PC-3 (cell line): ENCODE data around the gene SLC24A3.

Experiments
- CTCF ChIP-seq: fragments of 300-600 bp; sonication (generic); conservative IDR thresholded peaks from 2 replicates; pipeline ENCODE4 v1.5.1; 2017; ENCODE audit warnings: antibody characterized with exemption, low read depth, mild to moderate bottlenecking, low read length
- EZH2 ChIP-seq: fragments of 300-600 bp; sonication (generic); IDR thresholded peaks from one replicate; pipeline ENCODE4 v1.6.1; 2017; ENCODE audit warnings: antibody characterized with exemption, mild to moderate bottlenecking, low read length; ENCODE audit not compliant: unreplicated experiment

- TF ChIP-seq CTCF (no peak), EZH2 (no peak)
Measured at GRCh38 chr20:19211252-19211651, 1.2 kb upstream of the SLC24A3 start.
